GM12878 (cell line): Measurements from ENCODE around the gene MPC2. TPM values are rescaled to one million over a fixed set of nuclear protein-coding genes. Genes with fewer than 3 reads are reported as not detected.

Source experiments
- ATF2 ChIP-seq: IDR thresholded peaks from 2 replicates; pipeline ENCODE4 v1.6.1; 2012; ENCODE audit warnings: low read length, inconsistent platforms
- BCL3 ChIP-seq: IDR thresholded peaks from 2 replicates; pipeline ENCODE4 v1.6.1; 2011; ENCODE audit warnings: borderline replicate concordance, low read depth, mild to moderate bottlenecking, moderate library complexity, low read length; ENCODE audit not compliant: insufficient read depth, poor library complexity, severe bottlenecking
- CHD2 ChIP-seq: IDR thresholded peaks from 2 replicates; pipeline ENCODE4 v1.6.1; 2011; ENCODE audit warnings: low read depth, low read length, improper control_type of control experiment, borderline replicate concordance
- CREM ChIP-seq: IDR thresholded peaks from 2 replicates; pipeline ENCODE4 v1.6.1; 2014; ENCODE audit warnings: antibody characterized with exemption, low read depth
- DPF2 ChIP-seq: fragments of 450-650 bp; IDR thresholded peaks from 2 replicates; pipeline ENCODE4 v1.6.1; 2017; ENCODE audit warnings: mild to moderate bottlenecking
- HDGF ChIP-seq: fragments of 450-650 bp; IDR thresholded peaks from 2 replicates; pipeline ENCODE4 v1.6.1; 2016; ENCODE audit warnings: antibody characterized with exemption
- MAX ChIP-seq: IDR thresholded peaks from 2 replicates; pipeline ENCODE4 v1.6.1; 2012; ENCODE audit warnings: low read depth, low read length, improper control_type of control experiment
- MYC ChIP-seq: IDR thresholded peaks from 2 replicates; pipeline ENCODE4 v1.6.1; 2011; ENCODE audit warnings: mild to moderate bottlenecking, low read length, moderate library complexity, inconsistent platforms; ENCODE audit not compliant: insufficient read depth, insufficient replicate concordance, insufficient read length, severe bottlenecking
- NFXL1 ChIP-seq: fragments of 450-650 bp; IDR thresholded peaks from 2 replicates; pipeline ENCODE4 v1.6.1; 2017; ENCODE audit warnings: antibody characterized with exemption, mild to moderate bottlenecking, borderline replicate concordance
- NFYA ChIP-seq: IDR thresholded peaks from 2 replicates; pipeline ENCODE4 v1.6.1; 2011; ENCODE audit warnings: low read depth, mild to moderate bottlenecking, low read length, improper control_type of control experiment, borderline replicate concordance
- NR2F1 ChIP-seq: fragments of 450-650 bp; conservative IDR thresholded peaks from 2 replicates; pipeline ENCODE4 v1.6.1; 2017; ENCODE audit warnings: mild to moderate bottlenecking
- PBX3 ChIP-seq: IDR thresholded peaks from 2 replicates; pipeline ENCODE4 v1.6.1; 2011; ENCODE audit warnings: mild to moderate bottlenecking, low read depth, low read length, moderate library complexity; ENCODE audit not compliant: insufficient replicate concordance
- PRDM15 ChIP-seq: fragments of 450-650 bp; formaldehyde crosslinking; IDR thresholded peaks from 2 replicates; pipeline ENCODE4 v1.4.0; 2020; ENCODE audit warnings: mild to moderate bottlenecking, moderate library complexity
- STAT1 ChIP-seq: fragments of 450-650 bp; conservative IDR thresholded peaks from 2 replicates; pipeline ENCODE4 v1.6.1; 2014; ENCODE audit warnings: antibody characterized with exemption, mild to moderate bottlenecking
- SUZ12 ChIP-seq: fragments of 200-600 bp; sonication (generic); IDR thresholded peaks from one replicate; pipeline ENCODE4 v1.6.1; 2018; ENCODE audit warnings: antibody characterized with exemption, mild to moderate bottlenecking; ENCODE audit not compliant: unreplicated experiment
- WRNIP1 ChIP-seq: IDR thresholded peaks from 2 replicates; pipeline ENCODE4 v1.6.1; 2011; ENCODE audit warnings: low read depth, low read length, improper control_type of control experiment, borderline replicate concordance
- ZBED1 ChIP-seq: IDR thresholded peaks from 2 replicates; pipeline ENCODE4 v1.6.1; 2016; ENCODE audit warnings: borderline replicate concordance
- ZNF207 ChIP-seq: fragments of 450-650 bp; IDR thresholded peaks from 2 replicates; pipeline ENCODE4 v1.6.1; 2014; ENCODE audit warnings: antibody characterized with exemption, mild to moderate bottlenecking, borderline replicate concordance
- ZNF24 ChIP-seq: fragments of 450-650 bp; IDR thresholded peaks from 2 replicates; pipeline ENCODE4 v1.6.1; 2017; ENCODE audit warnings: antibody characterized with exemption, mild to moderate bottlenecking
- polyA plus RNA-seq, 11 experiments: library from polyadenylated mRNA; depleted of rRNA in 4 of 11; unstranded in 6 of 11; stranded (reverse) in 5 of 11; fragments of >200 nt; fragmentation: Nextera tagmentation in 4 of 11; fragmentation: Illumina TruSeq in 1 of 11; extraction: Ambion mirVana in 4 of 11; extraction: Trizol in 1 of 11; gene quantifications; 1 replicate in 1 of 11; 2 replicates in 10 of 11; pipeline versions ENCODE4 v1.2.1 to v1.2.3, GENCODE V29; 2011 to 2016; ENCODE audit warnings: inconsistent platforms in 2 of 11, missing spikeins in 2 of 11, low read depth in 1 of 11
- total RNA-seq, 4 experiments: library from RNA; depleted of rRNA in 3 of 4; stranded (reverse); fragments of >200 nt in 3 of 4; fragmentation: Illumina TruSeq in 1 of 4; extraction: Trizol in 1 of 4; gene quantifications; 2 replicates each; pipeline versions ENCODE4 v1.2.1 to v1.2.3, GENCODE V29; 2013 to 2021

Gene MPC2
- total and polyA plus RNA-seq, 10 of the 15 experiments (the other 5 are each of a cell fraction or from before 2014, with no cell fraction given): 22.5 to 164 (median 63.3) TPM

- no peak for TF ChIP-seq PRDM15 (CRISPR knock-in tag)
- TF ChIP-seq MAX: no peak
- TF ChIP-seq WRNIP1: no peak
- no peak for TF ChIP-seq NFXL1
- peak; percentile 71 for TF ChIP-seq ZNF24
- TF ChIP-seq HDGF: no peak
- TF ChIP-seq MYC: no peak
- TF ChIP-seq CHD2: no peak
- no peak for TF ChIP-seq ATF2
- TF ChIP-seq BCL3: no peak
- TF ChIP-seq ZBED1: no peak
- TF ChIP-seq PBX3: no peak
- no peak for TF ChIP-seq CREM
- TF ChIP-seq NR2F1: peak; percentile 60; the same call in 1 of the 2 replicates
- no peak for TF ChIP-seq DPF2
- no peak for TF ChIP-seq ZNF207
- no peak for TF ChIP-seq SUZ12
- TF ChIP-seq NFYA: no peak
- TF ChIP-seq STAT1: no peak
Measured at GRCh38 chr1:167916766-167917511, 19.9 kb downstream of the MPC2 start (continued).
